Subcutaneous adipose tissue (tissue), 4 donors: ENCODE results near the gene THOC6. TPM values are rescaled to one million over a fixed set of nuclear protein-coding genes. Genes with fewer than 3 reads are reported as not detected.

Experiments used
- total RNA-seq, 4 donors: library from RNA; depleted of rRNA; stranded (reverse); fragments of >200 nt; gene quantifications; one replicate each; pipeline ENCODE4 v1.1.0, GENCODE V29; 2016
- TF ChIP-seq, protein P1 (sequence below): fragments of 450-650 bp; IDR thresholded peaks from one replicate; pipeline ENCODE4 v1.5.1; 2016; ENCODE audit warnings: low read depth, mild to moderate bottlenecking, control low read depth, antibody characterized with exemption, moderate library complexity

THOC6 gene
- total RNA-seq, 4 donors from 2014 or later = 10.8 to 17.2 (median 13.8) TPM

DNA sequence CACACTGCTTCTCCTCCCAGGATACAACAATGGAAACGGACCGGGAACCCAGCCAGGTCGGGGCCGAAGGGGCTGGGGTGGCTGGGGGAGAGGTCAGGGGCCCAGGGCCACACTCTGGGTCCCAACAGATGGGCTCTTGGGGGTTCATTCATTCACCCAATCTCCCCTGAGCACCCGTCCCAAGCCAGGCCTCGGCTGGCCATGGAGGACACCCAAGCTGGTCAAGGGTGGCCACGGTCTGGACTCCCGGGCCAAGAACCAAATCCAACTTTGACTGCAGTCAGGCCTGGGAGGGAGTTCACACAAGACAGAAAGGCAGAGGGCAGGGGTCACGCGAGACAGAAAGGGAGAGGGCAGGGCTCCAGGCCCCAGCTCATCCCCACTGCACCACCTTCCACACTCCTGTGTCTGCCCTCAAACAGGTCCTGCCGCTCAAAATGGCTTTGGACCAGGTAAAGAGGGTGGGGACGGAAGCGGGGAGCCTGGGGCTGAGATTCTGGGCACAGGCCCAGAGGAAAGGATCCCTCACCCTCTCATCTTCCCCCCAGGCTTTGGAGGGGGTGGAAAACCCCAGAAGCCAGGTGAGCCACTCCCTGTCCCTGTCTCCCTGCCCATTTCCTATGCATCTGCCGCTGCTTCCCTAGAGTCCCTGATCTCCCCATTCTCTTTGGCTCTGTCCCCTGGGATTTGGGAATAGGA is 31.3 kb upstream of the THOC6 start:
- TF ChIP-seq, protein P1, sequence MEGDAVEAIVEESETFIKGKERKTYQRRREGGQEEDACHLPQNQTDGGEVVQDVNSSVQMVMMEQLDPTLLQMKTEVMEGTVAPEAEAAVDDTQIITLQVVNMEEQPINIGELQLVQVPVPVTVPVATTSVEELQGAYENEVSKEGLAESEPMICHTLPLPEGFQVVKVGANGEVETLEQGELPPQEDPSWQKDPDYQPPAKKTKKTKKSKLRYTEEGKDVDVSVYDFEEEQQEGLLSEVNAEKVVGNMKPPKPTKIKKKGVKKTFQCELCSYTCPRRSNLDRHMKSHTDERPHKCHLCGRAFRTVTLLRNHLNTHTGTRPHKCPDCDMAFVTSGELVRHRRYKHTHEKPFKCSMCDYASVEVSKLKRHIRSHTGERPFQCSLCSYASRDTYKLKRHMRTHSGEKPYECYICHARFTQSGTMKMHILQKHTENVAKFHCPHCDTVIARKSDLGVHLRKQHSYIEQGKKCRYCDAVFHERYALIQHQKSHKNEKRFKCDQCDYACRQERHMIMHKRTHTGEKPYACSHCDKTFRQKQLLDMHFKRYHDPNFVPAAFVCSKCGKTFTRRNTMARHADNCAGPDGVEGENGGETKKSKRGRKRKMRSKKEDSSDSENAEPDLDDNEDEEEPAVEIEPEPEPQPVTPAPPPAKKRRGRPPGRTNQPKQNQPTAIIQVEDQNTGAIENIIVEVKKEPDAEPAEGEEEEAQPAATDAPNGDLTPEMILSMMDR = no peak

GRCh38 chr16:2996298-2996697 is 27.5 kb upstream of the THOC6 start:
- TF ChIP-seq, protein P1 = no peak

- TF ChIP-seq, protein P1 = no peak
Measured at GRCh38 chr16:2999929-3000328, 23.9 kb upstream of the THOC6 start.

GRCh38 chr16:3000540-3000939 is 23.3 kb upstream of the THOC6 start:
- TF ChIP-seq, protein P1 = no peak

DNA sequence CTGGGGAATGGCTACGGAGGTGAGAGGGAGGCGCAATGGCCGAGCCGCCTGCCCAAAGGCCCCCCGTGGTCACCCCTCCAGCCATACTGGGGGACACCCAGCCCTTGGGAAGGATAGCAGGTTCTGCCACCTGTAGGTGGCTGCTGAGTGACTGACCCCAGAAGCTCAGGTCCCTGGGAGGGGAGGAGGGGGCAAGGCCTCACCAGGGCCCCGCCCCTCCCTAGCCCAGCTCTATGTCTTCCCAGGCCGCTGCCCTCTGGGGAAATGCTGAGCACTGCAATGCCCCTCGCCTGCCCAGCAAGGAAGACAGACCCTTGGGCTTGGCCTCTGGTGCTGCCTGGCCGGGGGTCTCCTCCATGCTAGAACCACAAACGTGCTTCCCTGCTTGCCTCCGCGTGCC is 22.5 kb upstream of the THOC6 start:
- TF ChIP-seq, protein P1 = no peak

DNA sequence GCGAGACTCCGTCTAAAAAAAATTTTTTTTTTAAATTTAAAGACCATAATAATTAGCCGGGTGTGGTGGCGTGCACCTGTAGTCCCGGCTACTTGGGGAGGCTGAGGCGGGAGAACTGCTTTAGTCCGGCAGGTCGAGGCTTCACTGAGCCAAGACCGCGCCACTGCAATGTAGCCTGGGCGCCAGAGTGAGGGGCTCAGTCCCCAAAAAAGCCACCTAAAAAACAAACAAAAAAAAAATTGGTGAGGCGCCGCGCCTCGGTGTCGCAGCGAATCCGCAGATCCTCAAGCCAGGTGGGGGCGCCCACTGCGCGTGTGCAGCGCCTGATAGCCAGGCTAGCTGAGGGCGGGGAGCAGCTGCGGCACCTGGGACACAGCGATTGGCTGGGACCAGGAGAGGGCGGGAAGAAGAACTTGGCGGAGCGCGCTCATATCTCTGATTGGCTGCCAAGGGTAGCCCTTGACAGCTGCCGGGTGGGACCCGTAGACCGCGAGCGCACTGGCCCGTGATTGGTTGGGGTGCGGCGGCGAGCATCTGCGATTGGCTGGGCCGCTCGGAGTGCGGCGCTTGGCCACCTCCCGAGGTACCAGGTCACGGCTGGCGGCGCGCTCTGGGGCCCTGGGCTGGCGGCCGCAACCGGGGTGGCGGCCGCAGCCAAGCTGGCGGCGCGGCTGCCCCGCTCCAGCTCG is 20.1 kb upstream of the THOC6 start:
- TF ChIP-seq, protein P1 = no peak

DNA sequence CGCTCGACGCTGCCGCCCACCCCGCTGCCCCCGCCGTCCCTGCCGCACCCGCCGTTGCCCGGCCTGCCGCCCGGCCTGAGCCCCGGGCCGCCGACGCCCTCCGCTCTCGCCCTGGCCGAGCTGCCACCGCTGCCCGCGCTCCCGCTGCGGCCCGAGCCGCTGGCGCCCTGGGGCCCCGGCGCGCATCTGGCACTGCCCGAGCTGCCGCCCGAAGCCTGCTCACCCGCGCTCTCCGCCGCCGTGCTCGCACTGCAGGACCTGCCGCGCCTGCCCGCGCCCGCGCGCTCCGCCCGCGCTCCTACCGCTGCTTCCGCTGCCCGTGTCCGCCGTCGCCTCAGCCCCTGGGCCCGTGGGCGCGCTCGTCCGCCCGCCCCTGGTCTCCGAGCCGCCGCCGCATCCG is 19.5 kb upstream of the THOC6 start:
- TF ChIP-seq, protein P1 = no peak
